ENCODE data around the gene EMP2. TPM values are rescaled to one million over a fixed set of nuclear protein-coding genes. Genes with fewer than 3 reads are reported as not detected.

EMP2 gene, protein sequence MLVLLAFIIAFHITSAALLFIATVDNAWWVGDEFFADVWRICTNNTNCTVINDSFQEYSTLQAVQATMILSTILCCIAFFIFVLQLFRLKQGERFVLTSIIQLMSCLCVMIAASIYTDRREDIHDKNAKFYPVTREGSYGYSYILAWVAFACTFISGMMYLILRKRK
- polyA plus RNA-seq (0.14 TPM in 1 of 2 replicates, not detected in the other), polyA minus RNA-seq (0.12 TPM in 1 of 2 replicates, not detected in the other)

DNA sequence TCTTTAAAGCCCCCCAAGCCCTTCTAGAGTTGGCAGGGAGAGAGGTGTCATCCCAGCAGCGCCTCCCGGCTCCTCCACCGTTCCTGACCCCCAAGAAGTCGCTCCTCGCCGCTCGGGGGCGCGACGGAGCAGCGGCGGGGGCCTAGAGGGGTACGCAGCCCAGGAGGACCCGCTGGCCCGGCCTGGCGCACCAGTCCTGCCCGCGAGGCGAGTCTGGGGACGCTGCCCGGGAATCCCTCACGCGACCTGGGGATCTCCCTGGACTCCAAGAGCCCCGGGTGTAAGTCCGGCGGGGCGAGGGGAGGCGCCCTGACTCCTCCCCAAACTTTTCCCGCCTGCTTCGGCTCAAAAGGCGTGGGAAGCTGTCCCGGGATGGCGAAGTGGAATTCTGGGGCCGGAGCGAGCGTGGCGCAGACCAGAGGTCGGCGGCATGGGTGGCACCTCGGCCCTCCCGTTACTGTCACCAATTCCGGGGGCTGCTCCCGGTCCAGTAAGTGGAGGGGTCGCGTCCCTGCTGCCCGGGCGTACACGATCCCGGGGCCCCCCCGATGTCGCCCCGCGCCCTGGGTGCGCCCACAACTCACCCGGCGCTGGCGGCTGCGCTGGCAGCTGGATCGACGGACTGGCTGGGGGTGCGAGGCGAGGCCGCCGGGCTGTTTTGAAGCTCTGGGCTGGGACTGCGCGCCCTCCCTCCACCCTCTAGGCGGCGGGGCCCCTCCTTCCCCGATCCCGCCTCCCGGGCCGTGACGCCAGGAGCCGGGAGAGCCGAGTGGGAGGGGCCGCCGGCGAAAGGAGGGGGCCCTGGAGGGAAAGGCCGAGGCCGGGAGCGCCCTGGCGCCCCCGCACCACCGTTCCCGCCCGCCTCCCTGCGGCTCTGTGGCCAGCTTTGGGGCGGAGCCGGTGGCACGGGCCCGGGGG, at the start of gene EMP2:
Gene EMP2, minus strand, starts transcription at position 634 of the 918 bp plus-strand sequence. CDS start 32,981 bp downstream, outside the sequence.
- Histone ChIP-seq H4K20me1 (ENCODE audit: insufficient read depth) (no peaks in the 10 kb centered on the region), H3K4me3 (ENCODE audit: low read length) (peak within 1 kb of the TSS; percentile 72), H3K27me3 (ENCODE audit: insufficient read depth, low read depth, low read length) (peaks cover 23% of the 10 kb centered on the region), H3K9me2 (ENCODE audit: insufficient read depth, low read length) (no peaks in the 10 kb centered on the region), H3K36me3 (ENCODE audit: insufficient read depth, low read length) (no peaks in the 10 kb centered on the region), H3K4me2 (ENCODE audit: low read length) (peak within 1 kb of the TSS; percentile 59), H3K27ac (ENCODE audit: low read length) (no peak within 1 kb of the TSS), H3F3A (ENCODE audit: insufficient read depth, low read length, poor library complexity, severe bottlenecking) (no peaks in the 10 kb centered on the region), H2AFZ (ENCODE audit: low read depth, low read length) (peak within 1 kb of the TSS; percentile 4), H3K79me2 (replicated peaks; ENCODE audit: insufficient read depth, low read length) (no peaks in the 10 kb centered on the region), H3K9me3 (ENCODE audit: low read length) (no peaks in the 10 kb centered on the region), H3K9ac (ENCODE audit: low read length) (peak within 1 kb of the TSS; percentile 34)
- TF ChIP-seq, protein P1, sequence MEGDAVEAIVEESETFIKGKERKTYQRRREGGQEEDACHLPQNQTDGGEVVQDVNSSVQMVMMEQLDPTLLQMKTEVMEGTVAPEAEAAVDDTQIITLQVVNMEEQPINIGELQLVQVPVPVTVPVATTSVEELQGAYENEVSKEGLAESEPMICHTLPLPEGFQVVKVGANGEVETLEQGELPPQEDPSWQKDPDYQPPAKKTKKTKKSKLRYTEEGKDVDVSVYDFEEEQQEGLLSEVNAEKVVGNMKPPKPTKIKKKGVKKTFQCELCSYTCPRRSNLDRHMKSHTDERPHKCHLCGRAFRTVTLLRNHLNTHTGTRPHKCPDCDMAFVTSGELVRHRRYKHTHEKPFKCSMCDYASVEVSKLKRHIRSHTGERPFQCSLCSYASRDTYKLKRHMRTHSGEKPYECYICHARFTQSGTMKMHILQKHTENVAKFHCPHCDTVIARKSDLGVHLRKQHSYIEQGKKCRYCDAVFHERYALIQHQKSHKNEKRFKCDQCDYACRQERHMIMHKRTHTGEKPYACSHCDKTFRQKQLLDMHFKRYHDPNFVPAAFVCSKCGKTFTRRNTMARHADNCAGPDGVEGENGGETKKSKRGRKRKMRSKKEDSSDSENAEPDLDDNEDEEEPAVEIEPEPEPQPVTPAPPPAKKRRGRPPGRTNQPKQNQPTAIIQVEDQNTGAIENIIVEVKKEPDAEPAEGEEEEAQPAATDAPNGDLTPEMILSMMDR (IDR thresholded peaks at IDR 0.05; ENCODE audit: poor library complexity, severe bottlenecking): peak; percentile 42
- no peak for TF ChIP-seq MXI1 (conservative IDR thresholded peaks at IDR 0.05; ENCODE audit: poor library complexity, severe bottlenecking)

DNA sequence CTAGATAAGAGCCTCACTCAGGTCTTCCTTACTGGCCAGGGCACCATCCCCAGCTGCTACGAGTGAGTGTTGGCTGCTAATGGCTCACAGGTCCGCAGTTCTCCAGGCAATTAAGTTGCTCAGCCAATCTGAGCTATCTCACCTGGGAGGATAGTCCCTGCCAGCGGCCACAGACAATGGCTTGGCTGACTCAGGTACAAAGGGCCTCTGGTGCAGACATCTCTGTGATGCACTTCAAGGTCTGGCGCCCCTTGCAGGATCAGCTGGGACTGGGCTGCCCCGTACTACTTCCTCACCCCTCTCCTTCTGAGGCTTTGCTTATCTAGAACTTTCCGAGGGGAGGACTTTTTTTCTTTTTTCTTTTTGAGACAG, 49.2 kb upstream of the EMP2 start:
- H3K36me3 ChIP-seq (ENCODE audit: insufficient read depth, low read length): no peaks in the 10 kb centered on the region
- TF ChIP-seq POLR2AphosphoS5 (IDR thresholded peaks at IDR 0.05) (no peak), EP300 (conservative IDR thresholded peaks at IDR 0.05; ENCODE audit: poor library complexity, severe bottlenecking) (no peak), SMC3 (conservative IDR thresholded peaks at IDR 0.05; ENCODE audit: poor library complexity) (no peak), RAD21 (conservative IDR thresholded peaks at IDR 0.05) (no peak), MXI1 (conservative IDR thresholded peaks at IDR 0.05; ENCODE audit: poor library complexity, severe bottlenecking) (no peak)
- TF ChIP-seq, protein P2, sequence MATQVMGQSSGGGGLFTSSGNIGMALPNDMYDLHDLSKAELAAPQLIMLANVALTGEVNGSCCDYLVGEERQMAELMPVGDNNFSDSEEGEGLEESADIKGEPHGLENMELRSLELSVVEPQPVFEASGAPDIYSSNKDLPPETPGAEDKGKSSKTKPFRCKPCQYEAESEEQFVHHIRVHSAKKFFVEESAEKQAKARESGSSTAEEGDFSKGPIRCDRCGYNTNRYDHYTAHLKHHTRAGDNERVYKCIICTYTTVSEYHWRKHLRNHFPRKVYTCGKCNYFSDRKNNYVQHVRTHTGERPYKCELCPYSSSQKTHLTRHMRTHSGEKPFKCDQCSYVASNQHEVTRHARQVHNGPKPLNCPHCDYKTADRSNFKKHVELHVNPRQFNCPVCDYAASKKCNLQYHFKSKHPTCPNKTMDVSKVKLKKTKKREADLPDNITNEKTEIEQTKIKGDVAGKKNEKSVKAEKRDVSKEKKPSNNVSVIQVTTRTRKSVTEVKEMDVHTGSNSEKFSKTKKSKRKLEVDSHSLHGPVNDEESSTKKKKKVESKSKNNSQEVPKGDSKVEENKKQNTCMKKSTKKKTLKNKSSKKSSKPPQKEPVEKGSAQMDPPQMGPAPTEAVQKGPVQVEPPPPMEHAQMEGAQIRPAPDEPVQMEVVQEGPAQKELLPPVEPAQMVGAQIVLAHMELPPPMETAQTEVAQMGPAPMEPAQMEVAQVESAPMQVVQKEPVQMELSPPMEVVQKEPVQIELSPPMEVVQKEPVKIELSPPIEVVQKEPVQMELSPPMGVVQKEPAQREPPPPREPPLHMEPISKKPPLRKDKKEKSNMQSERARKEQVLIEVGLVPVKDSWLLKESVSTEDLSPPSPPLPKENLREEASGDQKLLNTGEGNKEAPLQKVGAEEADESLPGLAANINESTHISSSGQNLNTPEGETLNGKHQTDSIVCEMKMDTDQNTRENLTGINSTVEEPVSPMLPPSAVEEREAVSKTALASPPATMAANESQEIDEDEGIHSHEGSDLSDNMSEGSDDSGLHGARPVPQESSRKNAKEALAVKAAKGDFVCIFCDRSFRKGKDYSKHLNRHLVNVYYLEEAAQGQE (IDR thresholded peaks at IDR 0.05; ENCODE audit: borderline replicate concordance): no peak
- H3F3A ChIP-seq (ENCODE audit: insufficient read depth, low read length, poor library complexity, severe bottlenecking): no peaks in the 10 kb centered on the region
- H3K27me3 ChIP-seq (ENCODE audit: insufficient read depth, low read depth, low read length): no peaks in the 10 kb centered on the region
- no peak overlapping the region for H3K4me2 ChIP-seq (ENCODE audit: low read length)
- H2AFZ ChIP-seq (ENCODE audit: low read depth, low read length): no peak overlapping the region
- no peaks in the 10 kb centered on the region for H3K9me2 ChIP-seq (ENCODE audit: insufficient read depth, low read length)
- H3K4me3 ChIP-seq (ENCODE audit: low read length): no peak overlapping the region
- no peaks in the 10 kb centered on the region for H3K79me2 ChIP-seq (replicated peaks; ENCODE audit: insufficient read depth, low read length)
- H3K9ac ChIP-seq (ENCODE audit: low read length): no peak overlapping the region
- peaks cover under 1% of the 10 kb centered on the region for H3K9me3 ChIP-seq (ENCODE audit: low read length)
- H4K20me1 ChIP-seq (ENCODE audit: insufficient read depth): no peaks in the 10 kb centered on the region
- no peak overlapping the region for H3K27ac ChIP-seq (ENCODE audit: low read length)

Measured in neural cell (in vitro differentiated cells).